ENCODE measurements around the gene ARHGEF40. TPM values are rescaled to one million over a fixed set of nuclear protein-coding genes. Genes with fewer than 3 reads are reported as not detected.

The ARHGEF40 gene
- total RNA-seq, 4 donors from 2014 or later = 10.4 to 15.7 (median 12.9) TPM

DNA sequence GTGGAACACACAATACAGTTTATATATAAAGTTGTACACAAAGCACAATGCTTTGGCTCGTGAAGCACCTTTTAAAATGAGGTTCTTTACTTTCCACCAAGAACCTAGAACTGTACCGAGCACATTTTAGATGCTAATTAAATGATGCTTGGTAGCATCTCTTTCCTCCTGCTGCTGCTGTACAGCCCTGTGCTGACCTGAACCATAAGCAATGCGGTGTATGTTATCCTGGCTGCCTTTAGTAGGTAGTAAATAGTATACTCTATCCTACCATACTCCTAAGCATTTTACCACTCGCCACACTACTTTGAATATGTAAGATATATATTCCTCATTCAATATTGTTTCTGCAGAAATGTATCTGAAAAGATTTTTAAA, 15.3 kb upstream of the ARHGEF40 start:
- Histone ChIP-seq H3K4me1 (no peaks in the 10 kb centered on the region), H3K9me3 (no peaks in the 10 kb centered on the region), H3K4me3 (no peak overlapping the region), H3K27ac (no peak overlapping the region), H3K27me3 (no peaks in the 10 kb centered on the region), H3K36me3 (no peaks in the 10 kb centered on the region)
- no peak for TF ChIP-seq POLR2A (IDR thresholded peaks at IDR 0.05)
- TF ChIP-seq, protein P1, sequence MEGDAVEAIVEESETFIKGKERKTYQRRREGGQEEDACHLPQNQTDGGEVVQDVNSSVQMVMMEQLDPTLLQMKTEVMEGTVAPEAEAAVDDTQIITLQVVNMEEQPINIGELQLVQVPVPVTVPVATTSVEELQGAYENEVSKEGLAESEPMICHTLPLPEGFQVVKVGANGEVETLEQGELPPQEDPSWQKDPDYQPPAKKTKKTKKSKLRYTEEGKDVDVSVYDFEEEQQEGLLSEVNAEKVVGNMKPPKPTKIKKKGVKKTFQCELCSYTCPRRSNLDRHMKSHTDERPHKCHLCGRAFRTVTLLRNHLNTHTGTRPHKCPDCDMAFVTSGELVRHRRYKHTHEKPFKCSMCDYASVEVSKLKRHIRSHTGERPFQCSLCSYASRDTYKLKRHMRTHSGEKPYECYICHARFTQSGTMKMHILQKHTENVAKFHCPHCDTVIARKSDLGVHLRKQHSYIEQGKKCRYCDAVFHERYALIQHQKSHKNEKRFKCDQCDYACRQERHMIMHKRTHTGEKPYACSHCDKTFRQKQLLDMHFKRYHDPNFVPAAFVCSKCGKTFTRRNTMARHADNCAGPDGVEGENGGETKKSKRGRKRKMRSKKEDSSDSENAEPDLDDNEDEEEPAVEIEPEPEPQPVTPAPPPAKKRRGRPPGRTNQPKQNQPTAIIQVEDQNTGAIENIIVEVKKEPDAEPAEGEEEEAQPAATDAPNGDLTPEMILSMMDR (IDR thresholded peaks at IDR 0.05 in 4 of 5, conservative IDR thresholded peaks at IDR 0.05 in 1 of 5) = no peak
- in situ Hi-C loops (cut with MboI; ENCODE audit: low sequenced_read_pairs in 4 of 4) (loop anchor here in 1 of 4 donors (25.0 kb wide), 1 partner anchor 367 kb away; the partner anchor contains the start of genes ANG and RNASE4), intact Hi-C loops (cut with DNase I; ENCODE audit: low total_unique reads) (loop anchor here (5.0 kb wide), 1 partner anchor 43 kb away; the partner anchor contains the start of gene ZNF219)
- no peak for ATAC-seq
- no peak for DNase-seq

GRCh38 chr14:21055432-21056117, 14.5 kb upstream of the ARHGEF40 start:
- no peaks in the 10 kb centered on the region for H3K9me3 ChIP-seq
- intact Hi-C loops (cut with DNase I; ENCODE audit: low total_unique reads) = loop anchor here (5.0 kb wide), 1 partner anchor 42 kb away; the partner anchor contains the start of gene ZNF219
- no peaks in the 10 kb centered on the region for H3K27me3 ChIP-seq
- in situ Hi-C loops (cut with MboI; ENCODE audit: low sequenced_read_pairs in 4 of 4) = loop anchor here in 1 of 4 donors (25.0 kb wide), 1 partner anchor 368 kb away; the partner anchor contains the start of genes ANG and RNASE4
- no peaks in the 10 kb centered on the region for H3K4me1 ChIP-seq
- TF ChIP-seq, protein P1 (IDR thresholded peaks at IDR 0.05 in 4 of 5, conservative IDR thresholded peaks at IDR 0.05 in 1 of 5) = no peak
- no peak for TF ChIP-seq POLR2A (IDR thresholded peaks at IDR 0.05)
- ATAC-seq (no peak), DNase-seq (no peak)
- H3K27ac ChIP-seq = no peak overlapping the region
- no peak overlapping the region for H3K4me3 ChIP-seq
- H3K36me3 ChIP-seq = no peaks in the 10 kb centered on the region

- no peaks in the 10 kb centered on the region for H3K36me3 ChIP-seq
- no peaks in the 10 kb centered on the region for H3K27me3 ChIP-seq
- no peak for ATAC-seq
- no peak for DNase-seq
- H3K4me3 ChIP-seq = no peak overlapping the region
- H3K27ac ChIP-seq = no peak overlapping the region
- TF ChIP-seq, protein P1 (IDR thresholded peaks at IDR 0.05 in 4 of 5, conservative IDR thresholded peaks at IDR 0.05 in 1 of 5) = no peak
- no peak for TF ChIP-seq POLR2A (IDR thresholded peaks at IDR 0.05)
- H3K9me3 ChIP-seq = no peaks in the 10 kb centered on the region
- in situ Hi-C loops (cut with MboI; ENCODE audit: low sequenced_read_pairs in 4 of 4) = loop anchor here in 1 of 4 donors (25.0 kb wide), 1 partner anchor 369 kb away; the partner anchor contains the start of genes ANG and RNASE4
- H3K4me1 ChIP-seq = no peaks in the 10 kb centered on the region
- intact Hi-C loops (cut with DNase I; ENCODE audit: low total_unique reads) = loop anchor here (5.0 kb wide), 1 partner anchor 41 kb away; the partner anchor contains the start of gene ZNF219
Observed at GRCh38 chr14:21056520-21057163, 13.5 kb upstream of the ARHGEF40 start.

GRCh38 chr14:21057803-21058675, 12.1 kb upstream of the ARHGEF40 start, which contains the start of gene RNASE8:
TSS of gene RNASE8 (plus strand) at chr14:21057822. CDS start at chr14:21057893, 71 bp downstream.
- ATAC-seq = no peak
- no peak for TF ChIP-seq POLR2A (IDR thresholded peaks at IDR 0.05)
- TF ChIP-seq, protein P1 (IDR thresholded peaks at IDR 0.05 in 4 of 5, conservative IDR thresholded peaks at IDR 0.05 in 1 of 5) = no peak
- intact Hi-C loops (cut with DNase I; ENCODE audit: low total_unique reads) = loop anchor here (5.0 kb wide), 1 partner anchor 39 kb away; the partner anchor contains the start of gene ZNF219
- in situ Hi-C loops (cut with MboI; ENCODE audit: low sequenced_read_pairs in 4 of 4) = loop anchor here in 1 of 4 donors (25.0 kb wide), 1 partner anchor 371 kb away; the partner anchor contains the start of genes ANG and RNASE4
- no peaks in the 10 kb centered on the region for H3K4me1 ChIP-seq
- no peak within 1 kb of the TSS for H3K4me3 ChIP-seq
- no peaks in the 10 kb centered on the region for H3K27me3 ChIP-seq
- no peak for DNase-seq
- H3K27ac ChIP-seq = no peak within 1 kb of the TSS
- no peaks in the 10 kb centered on the region for H3K9me3 ChIP-seq
- H3K36me3 ChIP-seq = no peaks in the 10 kb centered on the region
